Left lung (tissue), 10 donors: ENCODE results near the gene CNPY4. TPM values are rescaled to one million over a fixed set of nuclear protein-coding genes. Genes with fewer than 3 reads are reported as not detected.
A peak's percentile ranks its signal among the peaks of the same experiment; 100 is the strongest.

Experiments used
- ATAC-seq: fragments of 200-7000 bp; cut with Tn5 transposase; one replicate; pipeline ENCODE4 v1.9.1; 2020; ENCODE audit warnings: moderate library complexity
- DNase-seq, 4 donors: peaks; one replicate each; pipeline ENCODE4 v3.0.0-alpha.2; 2013 to 2020
- H3K27ac ChIP-seq, 2 donors: fragments of 200-600 bp; sonication (generic) in 1 of 2; one replicate each; pipeline versions ENCODE4 v1.5.0 to v1.8.0; 2020 to 2021
- H3K27me3 ChIP-seq, 2 donors: fragments of 200-600 bp; sonication (generic) in 1 of 2; one replicate each; pipeline versions ENCODE4 v1.5.0 to v1.8.0; 2020 to 2021
- H3K36me3 ChIP-seq, 2 donors: fragments of 200-600 bp; sonication (generic) in 1 of 2; one replicate each; pipeline versions ENCODE4 v1.5.0 to v1.8.0; 2020 to 2021
- H3K4me1 ChIP-seq, 2 donors: fragments of 200-600 bp; one replicate each; pipeline ENCODE4 v1.8.0; 2021
- H3K4me3 ChIP-seq, 2 donors: fragments of 200-600 bp; sonication (generic) in 1 of 2; one replicate each; pipeline versions ENCODE4 v1.5.0 to v1.8.0; 2020 to 2021; ENCODE audit warnings: mild to moderate bottlenecking in 1 of 2
- H3K9me3 ChIP-seq, 2 donors: fragments of 200-600 bp; sonication (generic) in 1 of 2; one replicate each; pipeline versions ENCODE4 v1.5.0 to v1.8.0; 2020 to 2021
- intact Hi-C, 2 donors: fragments of 100-400 bp; cut with DNase I; formaldehyde crosslinking; loops; one replicate each; pipeline versions ENCODE4 v1.11.2 to v1.14.2; 2022
- polyA plus RNA-seq, 6 donors: library from polyadenylated mRNA; unstranded; fragments of 120-200 nt; gene quantifications; one replicate each; pipeline ENCODE4 v1.2.1, GENCODE V29; 2013; ENCODE audit not compliant: insufficient read length in 6 of 6
- total RNA-seq, 2 donors: library from RNA; stranded (reverse); fragmentation: NEBNext Ultra II Directional; extraction: Animal tissue kit (Norgen Biotek cat#: 25700); gene quantifications; one replicate each; pipeline ENCODE4 v1.2.1, GENCODE V29; 2021
- TF ChIP-seq, protein P1 (sequence below), 2 donors: fragments of 200-600 bp; sonication (generic) in 1 of 2; IDR thresholded peaks; one replicate each; pipeline versions ENCODE4 v1.5.0 to v1.8.0; 2021; ENCODE audit warnings: antibody characterized with exemption in 2 of 2
- donor health status: DM: no; HTN: yes; CAD: no.
- donor health status: DM: no; HTN: no; CAD: no.

Gene CNPY4
- total and polyA plus RNA-seq, 8 donors, result 15.1 to 54.1 (median 39.8) TPM

GRCh38 chr7:100130608-100131453 is 11.4 kb downstream of the CNPY4 start:
- Histone ChIP-seq H3K36me3 (no peaks in the 10 kb centered on the region), H3K27me3 (no peaks in the 10 kb centered on the region), H3K9me3 (no peaks in the 10 kb centered on the region), H3K4me3 (no peak overlapping the region), H3K27ac (no peak overlapping the region), H3K4me1 (peaks cover 5 to 24% of the 10 kb centered on the region in 2 donors)
- TF ChIP-seq, protein P1, sequence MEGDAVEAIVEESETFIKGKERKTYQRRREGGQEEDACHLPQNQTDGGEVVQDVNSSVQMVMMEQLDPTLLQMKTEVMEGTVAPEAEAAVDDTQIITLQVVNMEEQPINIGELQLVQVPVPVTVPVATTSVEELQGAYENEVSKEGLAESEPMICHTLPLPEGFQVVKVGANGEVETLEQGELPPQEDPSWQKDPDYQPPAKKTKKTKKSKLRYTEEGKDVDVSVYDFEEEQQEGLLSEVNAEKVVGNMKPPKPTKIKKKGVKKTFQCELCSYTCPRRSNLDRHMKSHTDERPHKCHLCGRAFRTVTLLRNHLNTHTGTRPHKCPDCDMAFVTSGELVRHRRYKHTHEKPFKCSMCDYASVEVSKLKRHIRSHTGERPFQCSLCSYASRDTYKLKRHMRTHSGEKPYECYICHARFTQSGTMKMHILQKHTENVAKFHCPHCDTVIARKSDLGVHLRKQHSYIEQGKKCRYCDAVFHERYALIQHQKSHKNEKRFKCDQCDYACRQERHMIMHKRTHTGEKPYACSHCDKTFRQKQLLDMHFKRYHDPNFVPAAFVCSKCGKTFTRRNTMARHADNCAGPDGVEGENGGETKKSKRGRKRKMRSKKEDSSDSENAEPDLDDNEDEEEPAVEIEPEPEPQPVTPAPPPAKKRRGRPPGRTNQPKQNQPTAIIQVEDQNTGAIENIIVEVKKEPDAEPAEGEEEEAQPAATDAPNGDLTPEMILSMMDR (IDR thresholded peaks at IDR 0.05), result peak; percentile 87 to 94
- peak; percentile 53 to 94 (median 76) for DNase-seq
- peak; percentile 32 for ATAC-seq
- intact Hi-C loops, result no loop called here

- intact Hi-C loops, result no loop called here
- no peak overlapping the region for H3K27ac ChIP-seq
- ATAC-seq, result no peak
- H3K36me3 ChIP-seq, result no peaks in the 10 kb centered on the region
- TF ChIP-seq, protein P1 (IDR thresholded peaks at IDR 0.05), result no peak
- H3K27me3 ChIP-seq, result no peaks in the 10 kb centered on the region
- H3K4me3 ChIP-seq, result no peak overlapping the region
- no peaks in the 10 kb centered on the region for H3K9me3 ChIP-seq
- peaks cover 5 to 17% of the 10 kb centered on the region in 2 donors for H3K4me1 ChIP-seq
- no peak for DNase-seq
Measured at GRCh38 chr7:100132126-100132525, 12.7 kb downstream of the CNPY4 start.

DNA sequence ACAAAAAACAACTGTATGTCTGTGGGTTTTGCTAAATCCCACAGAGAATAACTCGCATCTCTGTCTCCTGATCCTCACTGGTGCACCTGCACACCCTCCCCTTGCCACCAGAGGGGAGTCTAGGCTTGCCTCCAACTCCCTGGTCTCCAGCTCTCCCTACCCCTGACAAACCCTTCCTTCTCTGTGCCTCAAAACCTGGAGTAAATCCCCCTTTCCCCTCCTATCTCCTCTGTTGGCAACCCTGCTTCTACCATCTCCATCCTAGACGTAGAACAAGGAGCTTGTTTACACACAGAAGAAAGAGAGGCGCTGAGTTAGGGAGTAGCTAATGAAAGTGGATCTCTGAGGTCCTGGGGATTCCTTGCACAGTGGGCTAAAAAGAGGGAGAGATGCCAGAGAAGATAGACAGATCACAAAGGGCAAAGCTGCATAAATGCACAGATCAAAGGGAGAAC is 13.3 kb downstream of the CNPY4 start:
- Histone ChIP-seq H3K4me1 (peaks cover 5 to 15% of the 10 kb centered on the region in 2 donors), H3K4me3 (no peak overlapping the region), H3K9me3 (no peaks in the 10 kb centered on the region), H3K36me3 (no peaks in the 10 kb centered on the region), H3K27ac (no peak overlapping the region), H3K27me3 (no peaks in the 10 kb centered on the region)
- intact Hi-C loops, result no loop called here
- ATAC-seq (peak; percentile 84), DNase-seq (peak in 3 of 4 donors; percentile 33 to 71 (median 63))
- TF ChIP-seq, protein P1 (IDR thresholded peaks at IDR 0.05), result peak; percentile 63 to 81

- Histone ChIP-seq H3K4me3 (no peak overlapping the region), H3K4me1 (peaks cover 0 to 15% of the 10 kb centered on the region in 2 donors), H3K27me3 (no peaks in the 10 kb centered on the region), H3K36me3 (no peaks in the 10 kb centered on the region), H3K9me3 (no peaks in the 10 kb centered on the region), H3K27ac (no peak overlapping the region)
- no peak for ATAC-seq
- intact Hi-C loops, result loop anchor here in 1 of 2 donors (5.0 kb wide), 1 partner anchor 84 kb away; no protein-coding TSS in a partner anchor
- no peak for DNase-seq
- TF ChIP-seq, protein P1 (IDR thresholded peaks at IDR 0.05), result no peak
Measured at GRCh38 chr7:100137851-100138760, 18.7 kb downstream of the CNPY4 start.
